Esophagus muscularis mucosa (tissue), 4 donors: Measurements from ENCODE around the gene PLXNA4.

Experiments
- CTCF ChIP-seq, 3 experiments: fragments of 200-600 bp in 2 of 3; fragments of 450-650 bp in 1 of 3; sonication (generic) in 2 of 3; IDR thresholded peaks; one replicate each; pipeline ENCODE4 v1.5.1; 2017 to 2019; ENCODE audit warnings: antibody characterized with exemption in 3 of 3, mild to moderate bottlenecking in 2 of 3, moderate library complexity in 1 of 3
- EP300 ChIP-seq: sonication (generic); formaldehyde crosslinking; IDR thresholded peaks from one replicate; pipeline ENCODE4 v1.6.1; 2017; ENCODE audit warnings: antibody characterized with exemption
- POLR2A ChIP-seq: fragments of 450-650 bp; IDR thresholded peaks from one replicate; pipeline ENCODE4 v1.6.1; 2017; ENCODE audit warnings: antibody characterized with exemption, moderate library complexity, mild to moderate bottlenecking, low read depth
- POLR2AphosphoS5 ChIP-seq, 2 donors: sonication (generic); formaldehyde crosslinking; IDR thresholded peaks; one replicate each; pipeline ENCODE4 v1.6.1; 2017; ENCODE audit warnings: antibody characterized with exemption in 2 of 2

- TF ChIP-seq CTCF (IDR thresholded peaks at IDR 0.05) (no peak), POLR2AphosphoS5 (IDR thresholded peaks at IDR 0.05) (no peak), EP300 (no peak), POLR2A (no peak)
Observed at GRCh38 chr7:132434041-132434440, 142.2 kb downstream of the PLXNA4 start.
